ENCODE data around the gene GTF2H4.
"Not testable (repeated sequence)": the region's sequence is repeated elsewhere in the genome, so short reads cannot be mapped to it uniquely, and the experiment has no call there.

The GTF2H4 gene

DNA sequence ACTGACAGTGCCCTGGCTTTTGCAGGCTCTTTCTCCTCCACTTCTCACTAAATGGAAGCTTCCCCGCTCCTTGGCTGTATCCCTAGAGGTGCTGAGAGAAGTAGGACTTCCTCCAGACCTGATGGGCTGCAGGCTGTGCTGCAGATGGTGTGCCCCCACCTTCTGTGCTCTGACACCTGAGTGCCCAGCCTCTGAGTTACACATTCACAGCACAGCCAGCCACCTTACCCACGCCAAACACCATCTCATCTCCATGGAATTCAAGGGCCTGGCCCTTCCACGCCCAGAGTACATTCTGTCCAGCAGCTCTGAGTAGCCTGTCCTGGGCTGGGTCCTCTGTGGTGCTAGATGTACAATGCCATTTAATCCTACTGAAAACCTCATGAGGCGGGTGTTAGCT lies 18.6 kb downstream of the GTF2H4 start:
- no peak for DNase-seq

DNA sequence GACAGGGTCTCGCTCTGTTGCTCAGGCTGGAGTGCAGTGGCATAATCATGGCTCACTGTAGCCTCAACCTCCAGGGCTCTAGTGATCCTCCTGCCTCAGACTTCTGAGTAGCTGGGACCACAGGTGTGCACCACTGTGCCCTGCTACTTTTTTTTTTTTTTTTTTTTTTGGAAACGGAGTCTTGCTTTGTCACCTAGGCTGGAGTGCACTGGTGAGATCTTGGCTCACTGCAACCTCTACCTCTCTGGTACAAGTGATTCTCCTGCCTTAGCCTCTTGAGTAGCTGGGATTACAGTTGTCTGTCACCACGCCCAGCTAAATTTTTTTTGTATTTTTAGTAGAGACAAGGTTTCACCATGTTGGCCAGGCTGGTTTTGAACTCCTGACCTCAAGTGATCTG lies 19.1 kb downstream of the GTF2H4 start:
- DNase-seq = not testable (repeated sequence)

DNA sequence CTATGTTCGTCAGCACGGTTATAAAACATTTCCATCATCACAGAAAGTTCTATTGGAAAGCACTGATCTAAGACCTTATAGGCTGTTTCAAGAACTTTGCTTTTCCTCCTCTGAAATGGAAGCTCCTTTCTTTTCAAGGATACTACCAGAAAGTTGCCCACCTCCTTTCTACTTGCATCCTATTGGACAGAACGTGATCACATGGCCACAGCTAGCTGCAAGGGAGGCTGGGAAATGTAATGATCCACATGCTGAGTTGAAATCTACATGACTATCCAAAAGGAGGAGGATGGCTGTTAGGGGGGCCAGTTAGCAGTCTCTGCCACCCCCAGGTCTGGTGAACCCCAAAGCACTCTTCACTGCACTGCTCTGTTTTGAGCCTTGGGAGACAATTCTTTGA lies 20.7 kb downstream of the GTF2H4 start:
- DNase-seq = no peak

DNA sequence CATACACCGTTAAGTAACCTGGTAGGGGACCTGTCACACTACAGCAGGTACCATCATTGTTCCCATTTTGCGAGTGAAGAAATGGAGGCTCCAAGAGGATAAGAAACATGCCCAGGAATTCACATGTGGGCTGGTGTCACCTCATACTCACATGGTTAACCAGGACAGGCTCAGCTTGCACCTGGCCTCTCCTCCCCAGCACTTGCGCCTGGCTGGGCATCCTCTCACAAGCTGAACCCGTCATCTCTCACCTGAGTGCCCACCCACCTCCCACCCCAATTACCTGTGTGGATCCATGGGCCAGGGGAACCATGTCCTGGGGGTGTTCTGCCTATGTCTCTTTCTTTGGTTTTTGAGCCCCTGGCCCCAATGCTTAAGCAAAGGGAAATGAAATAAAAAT lies 22.5 kb downstream of the GTF2H4 start:
- no peak for DNase-seq

DNA sequence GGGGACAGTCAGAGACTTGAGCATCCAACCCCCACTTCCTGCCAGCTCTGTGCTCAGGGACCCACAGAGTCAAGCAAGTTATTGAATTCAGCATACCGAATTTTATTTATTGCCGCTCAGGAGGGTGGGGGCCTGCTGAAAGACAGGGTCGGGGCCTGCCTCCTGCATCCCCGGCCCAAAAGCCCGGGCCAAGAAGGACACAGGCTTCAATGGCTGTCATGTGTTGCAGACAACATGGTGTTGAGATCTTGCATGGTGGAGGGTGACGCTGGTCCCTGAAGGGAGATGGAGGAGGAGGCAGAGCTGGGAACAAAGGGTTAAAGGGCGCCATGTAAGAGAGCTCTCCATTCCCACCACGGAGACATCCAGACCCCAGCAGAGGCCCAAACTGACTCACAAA lies 23.3 kb downstream of the GTF2H4 start:
- no peak for DNase-seq

DNA sequence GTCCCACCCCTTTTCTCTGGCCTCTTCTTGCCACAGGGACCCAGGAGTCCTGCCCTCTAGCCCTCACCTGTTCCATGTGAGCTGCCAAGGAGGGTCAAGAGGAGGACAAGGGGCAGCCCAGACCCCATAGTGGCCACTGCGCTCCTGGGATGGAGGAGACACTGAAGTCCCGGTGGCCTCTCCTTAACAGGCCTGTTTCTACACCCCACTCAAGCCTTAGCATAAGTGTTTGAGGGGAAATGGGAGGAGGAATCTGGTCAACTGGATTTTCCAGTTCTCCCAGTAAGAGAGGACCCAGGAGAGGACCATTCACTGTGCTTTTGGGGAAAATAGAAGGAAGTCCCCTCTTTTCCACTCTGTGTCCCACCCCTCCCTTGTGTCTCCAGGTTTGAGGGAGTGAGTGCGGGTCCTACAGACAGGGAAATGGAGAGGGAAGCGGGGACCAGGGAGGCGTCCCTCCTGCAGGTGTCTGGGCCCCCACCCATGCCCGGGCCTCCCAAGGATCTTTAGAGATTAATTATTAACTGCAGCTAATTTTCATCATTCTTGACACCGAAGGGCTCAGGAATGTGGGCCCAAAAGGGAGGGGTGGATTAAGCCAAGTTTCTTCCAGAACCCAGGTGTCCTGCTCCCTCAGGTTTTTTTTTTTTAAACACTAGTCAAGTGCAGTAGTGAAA lies 24.1 kb downstream of the GTF2H4 start, which contains the start of gene SFTA2:
SFTA2 (minus strand) TSS at position 202 of the 677 bp plus-strand sequence; CDS start at position 128, 74 bp downstream.
- no peak for DNase-seq

DNA sequence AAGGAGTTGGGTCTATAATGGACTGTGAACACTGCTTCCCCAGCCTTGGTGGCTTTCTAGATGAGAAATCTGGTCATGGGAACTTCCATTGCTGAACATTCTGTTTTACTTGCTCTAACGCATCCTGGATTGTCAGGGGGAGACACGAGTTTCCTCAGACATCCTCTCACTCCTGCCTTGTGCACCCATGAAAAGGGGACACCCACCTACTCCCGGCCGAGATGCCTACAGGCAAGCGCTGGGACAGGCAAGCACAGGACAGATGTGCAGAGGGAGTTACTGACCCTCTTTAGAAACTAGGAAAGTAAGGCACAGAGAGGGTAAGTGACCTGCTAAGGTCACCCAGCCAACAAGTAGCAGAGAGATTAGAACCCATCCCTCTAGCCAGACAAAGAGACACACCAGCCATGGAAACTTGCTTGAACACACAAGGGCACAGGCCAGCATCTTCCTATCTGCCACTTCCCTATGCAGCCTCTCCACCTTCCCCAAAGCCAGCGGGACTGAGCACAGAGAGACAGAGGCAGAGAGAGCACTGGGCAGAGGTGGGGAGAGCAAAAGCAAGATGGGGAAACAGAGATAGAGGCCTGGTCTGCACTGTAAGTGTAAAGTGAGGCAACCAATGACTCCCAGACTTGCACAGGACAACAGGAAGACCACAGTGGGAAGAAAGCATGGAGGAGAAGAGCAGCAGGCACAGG lies 24.8 kb downstream of the GTF2H4 start:
- no peak for DNase-seq

DNA sequence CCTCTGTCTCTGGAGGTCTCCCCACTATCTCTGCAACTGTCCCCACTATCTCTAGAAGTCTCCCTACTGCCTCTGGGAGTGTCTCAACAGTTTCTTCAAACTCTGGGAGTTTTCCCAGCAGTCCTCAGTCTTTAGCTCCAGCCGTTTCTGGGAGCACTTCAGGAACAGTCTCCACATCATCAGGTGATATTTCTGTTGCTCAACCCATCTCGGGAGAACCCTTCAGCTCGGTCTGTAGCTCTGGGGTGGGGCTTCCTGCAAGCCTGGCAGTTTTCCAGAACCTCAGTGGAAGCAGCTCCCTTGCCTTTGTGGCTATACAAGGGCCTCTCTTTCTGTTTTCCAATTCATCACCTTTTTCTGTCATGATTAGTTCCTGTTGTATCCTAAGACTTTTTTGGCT lies 27.0 kb downstream of the GTF2H4 start:
- peak; percentile 8 for DNase-seq

DNA sequence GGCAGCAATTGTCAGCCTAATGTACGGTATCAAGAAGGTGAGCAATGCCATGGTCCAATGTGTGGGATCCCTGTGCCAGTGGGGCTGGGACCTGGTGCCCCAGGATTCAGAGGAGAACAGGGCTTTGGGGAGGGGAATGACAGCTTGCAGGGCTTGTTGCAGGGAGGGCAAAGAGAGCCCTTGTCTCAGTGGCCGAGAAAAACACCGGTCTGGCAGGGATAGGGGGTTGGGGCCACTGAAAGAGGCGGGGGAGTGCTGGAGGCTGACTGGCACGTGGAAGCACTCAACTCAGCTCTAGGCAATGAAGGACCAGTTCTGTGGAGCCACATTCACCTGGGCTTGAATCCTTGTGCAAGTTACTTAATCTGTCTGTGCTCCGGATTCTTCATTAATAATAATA lies 29.3 kb downstream of the GTF2H4 start:
- DNase-seq = no peak

DNA sequence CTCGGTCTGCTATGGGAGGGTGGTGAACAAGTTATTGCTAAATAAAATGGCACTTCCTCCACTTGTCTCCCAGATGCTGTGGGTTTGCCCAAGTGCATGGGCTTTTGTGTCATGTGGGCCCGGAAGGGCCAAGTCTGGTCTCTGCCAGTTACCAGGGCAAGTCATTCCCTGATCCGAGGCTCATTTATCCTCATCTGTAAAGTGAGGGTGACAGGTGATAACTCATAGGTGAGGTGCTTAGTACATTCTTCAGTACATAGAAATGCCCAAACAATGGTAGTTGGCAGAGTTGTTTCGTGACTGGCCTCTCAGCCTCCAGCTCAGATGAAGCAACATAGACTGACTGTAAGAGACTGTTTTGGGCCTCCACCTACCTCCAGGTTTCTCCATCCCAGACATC lies 30.7 kb downstream of the GTF2H4 start:
- no peak for DNase-seq

DNA sequence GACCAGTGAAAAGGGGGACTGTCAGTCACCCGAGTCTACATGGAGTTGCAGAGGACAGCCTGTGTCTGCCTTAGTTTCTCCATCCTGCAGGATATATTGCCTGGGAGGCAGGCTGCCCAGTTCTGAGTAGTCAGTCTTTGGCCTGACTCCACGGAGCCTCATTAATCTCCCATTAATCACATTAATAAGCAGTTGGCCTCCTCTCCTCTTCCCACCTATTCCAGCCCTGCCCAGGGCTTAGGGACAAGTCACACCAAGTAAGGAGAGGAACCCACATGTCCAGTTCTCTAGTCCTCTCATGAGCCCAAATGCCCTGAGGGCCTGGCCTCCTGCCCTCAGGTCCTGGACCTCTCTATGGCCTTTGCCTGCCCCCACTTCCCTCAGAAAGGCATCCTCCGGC lies 31.5 kb downstream of the GTF2H4 start:
- DNase-seq = no peak

DNA sequence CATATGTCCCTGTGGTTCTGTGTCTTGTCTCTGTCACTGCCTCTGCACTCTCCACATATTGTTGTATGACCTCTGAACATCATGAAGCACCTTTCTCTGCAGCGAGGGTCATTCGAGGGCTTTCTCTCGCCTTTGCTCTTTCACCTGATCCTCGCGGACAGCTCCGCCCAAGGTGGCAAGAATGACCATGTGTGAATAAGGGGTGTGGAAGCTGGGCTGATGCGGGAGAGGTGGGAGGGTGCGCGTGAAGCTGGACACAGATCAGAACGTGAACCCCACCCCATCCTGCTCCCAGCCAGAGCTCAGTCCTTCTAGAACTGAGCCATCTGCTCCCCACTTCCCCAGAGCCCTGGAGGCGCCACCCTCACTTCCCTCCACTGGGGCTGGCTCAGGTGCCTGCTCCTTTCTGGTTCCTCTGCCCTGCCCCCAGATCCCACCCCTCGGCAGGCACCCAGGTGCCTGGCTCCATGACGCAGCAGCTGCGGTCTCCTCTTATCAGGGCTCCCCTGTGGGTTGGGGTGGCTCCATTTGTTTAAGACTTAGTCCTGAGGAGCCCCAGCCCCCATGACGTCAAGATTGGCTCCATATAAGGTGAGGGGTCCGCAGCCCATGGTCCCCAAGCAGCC lies 32.5 kb downstream of the GTF2H4 start, which contains the start of gene MUCL3:
MUCL3 (plus strand) TSS at position 613 of the 626 bp plus-strand sequence. CDS start 27 bp downstream, outside the sequence.
- no peak for DNase-seq

DNA sequence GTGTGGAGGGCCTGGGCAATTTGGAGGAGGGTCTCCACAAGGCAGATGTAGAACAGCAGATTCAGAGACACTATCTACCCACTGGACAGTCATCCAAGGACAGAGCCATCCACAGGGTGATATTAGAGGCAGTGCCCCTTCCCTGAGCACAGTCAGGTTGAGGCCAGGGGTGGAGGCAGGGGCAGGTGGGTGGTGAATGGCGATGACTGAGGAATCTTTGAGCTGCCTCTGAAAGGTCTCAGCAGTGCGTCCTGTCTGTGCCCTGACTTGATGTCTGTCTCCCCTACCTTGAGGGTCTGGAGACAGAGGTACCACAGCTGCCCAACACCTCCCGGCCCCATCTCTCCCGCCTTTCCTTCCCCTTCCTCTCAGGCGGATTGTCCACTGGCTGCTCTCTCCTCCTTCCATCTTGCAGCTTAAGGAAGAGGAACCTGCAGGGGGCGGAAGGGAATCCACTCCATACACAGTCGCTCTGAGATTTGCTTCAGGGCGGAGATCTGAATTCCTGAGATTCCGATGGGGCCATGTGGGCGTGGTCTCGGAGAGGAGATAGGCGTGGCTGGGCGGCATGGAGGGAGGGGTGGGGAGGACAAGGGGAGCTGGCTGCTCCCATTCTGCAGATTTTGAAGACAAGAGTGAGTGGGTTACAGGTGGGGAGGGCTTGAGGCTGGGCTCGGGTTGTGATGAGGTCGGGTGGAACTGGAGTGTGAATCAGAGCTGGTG lies 34.5 kb downstream of the GTF2H4 start:
- DNase-seq = no peak

DNA sequence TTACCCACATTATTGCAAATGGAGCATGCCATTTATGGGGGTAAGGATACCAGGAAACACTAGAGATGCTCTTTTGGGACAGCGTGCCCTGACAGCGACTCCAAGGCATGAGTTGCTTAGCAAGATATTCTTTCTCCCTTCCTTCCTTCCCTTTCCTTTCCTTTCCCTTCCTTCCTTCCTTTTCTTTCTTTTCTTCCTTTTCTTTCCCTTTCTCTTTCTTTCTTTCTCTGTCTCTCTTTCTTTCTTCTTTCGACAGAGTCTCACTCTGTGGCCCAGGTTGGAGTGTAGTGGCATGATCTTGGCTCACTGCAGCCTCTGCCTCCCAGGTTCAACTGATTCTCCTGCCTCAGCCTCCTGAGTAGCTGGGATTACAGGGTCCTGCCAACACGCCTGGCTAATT lies 36.0 kb downstream of the GTF2H4 start:
- DNase-seq = no peak

DNA sequence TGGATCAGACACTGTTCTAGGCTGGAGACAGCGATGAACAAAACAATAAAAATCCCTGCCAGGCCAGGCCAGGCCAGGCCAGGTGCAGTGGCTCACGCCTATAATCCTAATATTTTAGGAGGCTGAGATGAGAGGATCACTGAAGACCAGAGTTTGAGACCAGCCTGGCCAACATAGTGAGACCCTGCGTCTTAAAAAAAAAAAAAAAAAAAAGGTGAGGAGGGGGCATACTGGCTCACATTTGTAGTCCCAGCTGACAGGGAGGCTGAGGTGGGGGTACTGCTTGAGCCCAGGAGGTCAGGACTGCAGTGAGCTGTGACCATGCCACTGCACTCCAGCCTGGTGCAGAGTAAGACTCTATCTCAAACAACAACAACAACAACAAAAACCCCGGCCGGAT lies 37.3 kb downstream of the GTF2H4 start:
- no peak for DNase-seq

DNA sequence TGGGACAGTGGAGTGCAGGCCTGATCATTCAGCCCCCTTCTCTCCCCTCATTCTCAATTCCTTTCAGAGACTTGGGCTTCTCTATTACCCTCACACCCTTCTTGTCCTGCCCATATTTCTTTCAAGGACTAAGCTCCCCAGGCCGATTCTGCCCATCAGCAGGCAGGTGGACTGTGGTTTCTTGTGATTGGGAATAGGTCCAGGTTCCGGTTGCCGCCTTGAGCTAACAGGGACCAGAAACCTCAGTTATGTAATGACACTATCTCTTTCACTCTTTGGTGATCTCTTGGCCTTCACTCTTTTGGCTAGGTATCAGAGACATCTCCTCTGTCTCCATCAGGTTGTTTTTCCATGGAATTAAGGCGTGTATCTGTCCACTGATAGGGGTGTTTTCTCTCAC lies 39.2 kb downstream of the GTF2H4 start:
- DNase-seq = no peak

DNA sequence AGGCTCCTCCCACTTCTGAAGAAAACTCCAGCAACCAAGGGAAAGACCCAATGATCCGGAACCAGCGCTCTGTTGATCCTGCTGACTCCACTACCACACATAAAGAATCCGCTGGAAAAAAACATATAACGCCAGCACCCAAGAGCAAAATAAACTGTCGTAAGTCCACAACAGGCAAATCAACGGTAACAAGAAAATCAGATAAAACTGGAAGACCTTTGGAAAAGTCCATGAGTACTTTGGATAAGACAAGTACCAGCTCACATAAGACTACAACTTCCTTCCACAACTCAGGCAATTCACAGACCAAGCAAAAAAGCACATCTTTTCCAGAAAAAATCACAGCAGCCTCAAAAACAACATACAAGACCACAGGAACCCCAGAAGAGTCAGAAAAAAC lies 40.8 kb downstream of the GTF2H4 start:
- no peak for DNase-seq

DNA sequence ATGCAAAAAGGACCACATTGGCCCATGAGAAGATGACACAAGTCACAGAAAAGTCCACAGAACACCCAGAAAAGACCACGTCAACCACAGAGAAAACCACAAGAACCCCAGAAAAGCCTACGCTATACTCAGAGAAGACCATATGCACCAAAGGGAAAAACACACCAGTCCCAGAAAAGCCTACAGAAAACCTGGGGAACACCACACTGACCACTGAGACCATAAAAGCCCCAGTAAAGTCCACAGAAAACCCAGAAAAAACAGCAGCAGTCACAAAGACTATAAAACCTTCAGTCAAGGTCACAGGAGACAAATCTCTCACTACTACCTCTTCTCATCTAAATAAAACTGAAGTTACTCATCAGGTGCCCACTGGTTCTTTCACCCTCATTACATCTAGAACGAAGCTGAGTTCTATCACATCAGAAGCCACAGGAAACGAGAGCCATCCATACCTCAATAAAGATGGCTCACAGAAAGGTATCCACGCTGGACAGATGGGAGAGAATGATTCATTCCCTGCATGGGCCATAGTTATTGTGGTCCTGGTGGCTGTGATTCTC lies 44.0 kb downstream of the GTF2H4 start:
- no peak for DNase-seq

DNA sequence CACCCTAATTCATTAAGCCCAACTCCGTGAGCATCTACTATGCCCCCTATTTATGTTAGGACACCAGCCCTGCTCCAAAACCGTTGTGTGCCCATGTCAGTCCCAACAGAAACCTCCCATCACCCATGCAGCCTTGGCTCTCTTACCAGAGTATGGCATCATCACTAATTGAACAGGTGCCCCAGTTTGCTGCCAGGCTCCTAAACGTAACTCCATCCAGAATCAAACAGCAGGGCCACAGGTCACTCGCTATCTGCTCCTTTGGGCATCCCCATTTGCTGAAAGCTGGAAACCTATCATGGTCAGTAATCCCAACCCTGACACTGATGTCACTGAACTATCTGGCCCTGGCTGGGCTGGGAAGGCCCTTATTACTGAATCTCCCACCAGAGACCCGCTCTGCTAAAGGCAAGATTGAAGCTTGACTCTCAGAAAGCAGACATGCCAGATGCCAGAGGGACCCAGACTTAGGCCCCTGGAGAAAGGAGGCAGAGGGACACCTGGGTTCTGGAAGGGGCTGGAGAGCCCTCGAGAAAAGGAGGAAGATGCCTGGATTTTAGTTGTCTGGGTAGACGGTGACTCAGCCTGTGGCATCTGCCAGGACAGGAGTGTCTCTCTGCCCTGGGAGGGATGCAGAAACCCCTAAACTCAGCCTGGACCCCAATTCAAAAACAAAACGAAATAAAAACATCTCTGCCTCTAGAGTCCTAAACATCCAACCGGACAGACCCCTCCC lies 46.8 kb downstream of the GTF2H4 start:
- no peak for DNase-seq

DNA sequence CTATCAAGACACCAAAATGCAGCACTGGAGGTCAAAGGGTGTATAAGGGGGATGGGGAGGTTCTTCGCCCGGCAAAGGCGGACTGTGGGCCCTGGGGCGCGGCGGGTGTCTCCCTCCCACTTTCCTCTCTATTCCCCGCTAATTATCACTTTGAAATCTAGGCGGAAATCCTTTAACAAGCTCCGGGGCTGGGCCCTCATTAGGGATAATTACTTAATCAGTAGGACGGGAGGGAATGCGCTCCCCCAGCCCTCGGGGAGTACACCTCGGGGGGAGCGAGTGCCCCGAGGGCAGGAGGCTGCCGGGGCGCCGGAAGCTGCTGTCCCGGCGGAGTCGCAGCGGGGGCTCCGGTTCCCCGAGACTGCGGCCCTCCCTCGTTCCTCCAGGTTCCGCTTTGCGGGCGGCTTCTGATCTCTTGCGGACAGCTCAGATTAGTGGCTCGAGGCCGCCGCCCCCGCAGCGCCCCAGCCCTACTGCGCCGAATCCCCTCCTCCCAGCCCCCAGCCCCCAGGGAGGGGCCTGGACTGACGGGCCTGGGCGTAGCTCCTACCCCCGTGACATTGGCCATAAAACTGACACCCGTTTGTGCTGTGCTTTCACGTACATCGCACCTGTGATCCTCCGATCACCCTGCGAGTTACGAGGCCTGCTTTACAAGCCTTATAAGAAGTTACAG lies 47.5 kb downstream of the GTF2H4 start:
- DNase-seq = no peak

DNA sequence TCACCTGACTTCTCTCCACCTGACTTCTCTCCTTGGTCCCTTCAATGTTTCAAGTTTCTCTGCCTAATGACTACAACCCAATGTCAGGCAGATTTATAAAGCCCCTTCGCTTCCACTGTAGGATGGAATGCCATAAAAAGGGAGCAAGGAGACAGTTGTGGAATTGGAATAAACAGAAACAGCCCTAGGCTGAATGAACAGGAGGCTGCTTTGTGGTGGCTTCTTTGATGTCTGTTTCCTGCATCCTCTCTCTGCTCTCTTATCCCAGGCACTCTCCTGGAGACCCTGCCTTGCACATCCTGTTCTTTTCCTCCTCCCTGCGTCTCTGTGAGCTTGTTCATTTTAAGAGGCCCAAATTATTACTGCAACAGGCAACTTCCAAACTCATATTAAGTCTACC lies 49.7 kb downstream of the GTF2H4 start:
- DNase-seq = no peak
